NCI-H524 (cell line): ENCODE results near the gene SLC26A4.
"Not testable (repeated sequence)": the region's sequence is repeated elsewhere in the genome, so short reads cannot be mapped to it uniquely, and the experiment has no call there.

Experiments
- DNase-seq, 2 experiments: peaks; one replicate each; lab custom pipeline; 2025; lab: John Stamatoyannopoulos, UW

Gene SLC26A4

DNA sequence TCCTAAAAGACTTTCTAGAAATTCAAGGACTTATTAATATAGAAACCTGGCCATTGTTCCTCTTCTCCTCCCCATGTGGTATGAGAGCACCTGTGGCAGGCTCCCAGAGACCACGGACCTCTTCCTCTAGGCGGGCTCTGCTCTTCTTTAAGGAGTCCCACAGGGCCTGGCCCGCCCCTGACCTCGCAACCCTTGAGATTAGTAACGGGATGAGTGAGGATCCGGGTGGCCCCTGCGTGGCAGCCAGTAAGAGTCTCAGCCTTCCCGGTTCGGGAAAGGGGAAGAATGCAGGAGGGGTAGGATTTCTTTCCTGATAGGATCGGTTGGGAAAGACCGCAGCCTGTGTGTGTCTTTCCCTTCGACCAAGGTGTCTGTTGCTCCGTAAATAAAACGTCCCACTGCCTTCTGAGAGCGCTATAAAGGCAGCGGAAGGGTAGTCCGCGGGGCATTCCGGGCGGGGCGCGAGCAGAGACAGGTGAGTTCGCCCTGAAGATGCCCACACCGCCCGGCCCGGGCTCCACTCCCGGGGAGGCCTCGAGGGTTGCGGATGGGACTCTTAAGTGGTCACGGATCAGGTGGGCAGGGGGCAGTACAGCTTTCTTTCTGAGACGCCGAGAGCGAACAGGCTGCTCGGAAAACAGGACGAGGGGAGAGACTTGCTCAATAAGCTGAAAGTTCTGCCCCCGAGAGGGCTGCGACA lies at the start of gene SLC26A4:
Gene SLC26A4, plus strand, starts transcription at position 448 of the 700 bp plus-strand sequence. CDS start 814 bp downstream, outside the sequence.
- peak in 1 of 2 experiments; percentile 45 for DNase-seq

DNA sequence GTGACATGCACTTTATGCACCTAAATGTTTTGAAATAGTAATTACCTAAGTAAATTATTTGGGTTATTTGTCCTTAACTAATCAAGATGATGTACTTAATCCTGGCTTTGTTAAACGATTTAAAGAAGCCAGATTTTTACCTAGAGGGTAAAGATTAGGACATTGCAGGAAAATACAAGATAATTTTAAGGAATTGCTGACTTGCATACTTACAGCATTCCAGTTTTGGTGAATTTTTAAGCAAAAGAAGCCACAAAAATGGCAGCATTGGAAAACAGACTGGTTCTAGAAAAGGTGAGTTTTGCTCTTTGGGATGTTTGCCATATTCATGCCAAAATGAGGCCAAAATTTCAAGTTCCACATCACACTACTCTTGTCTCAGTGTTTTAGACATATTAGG lies 47.2 kb upstream of the SLC26A4 start:
- DNase-seq: no peak

DNA sequence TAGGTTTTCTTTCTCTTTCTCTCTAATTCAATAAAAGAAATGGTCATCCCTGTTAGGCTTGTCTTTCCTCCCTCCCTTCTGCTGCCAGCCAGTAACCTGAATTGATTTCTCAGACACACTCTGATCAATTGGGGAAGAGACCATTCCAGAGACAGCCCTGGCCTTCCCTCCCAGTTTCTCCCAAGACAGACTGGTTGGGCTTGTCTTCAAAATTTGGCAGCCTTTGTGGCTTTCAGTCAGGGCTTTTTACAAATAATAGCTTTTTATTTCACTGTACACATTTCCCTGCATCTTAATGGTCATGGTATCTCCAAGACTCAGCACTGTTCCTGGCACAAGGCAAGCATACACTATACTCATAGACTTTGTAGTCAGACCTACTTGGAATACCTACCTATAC lies 46.7 kb upstream of the SLC26A4 start:
- DNase-seq: no peak

DNA sequence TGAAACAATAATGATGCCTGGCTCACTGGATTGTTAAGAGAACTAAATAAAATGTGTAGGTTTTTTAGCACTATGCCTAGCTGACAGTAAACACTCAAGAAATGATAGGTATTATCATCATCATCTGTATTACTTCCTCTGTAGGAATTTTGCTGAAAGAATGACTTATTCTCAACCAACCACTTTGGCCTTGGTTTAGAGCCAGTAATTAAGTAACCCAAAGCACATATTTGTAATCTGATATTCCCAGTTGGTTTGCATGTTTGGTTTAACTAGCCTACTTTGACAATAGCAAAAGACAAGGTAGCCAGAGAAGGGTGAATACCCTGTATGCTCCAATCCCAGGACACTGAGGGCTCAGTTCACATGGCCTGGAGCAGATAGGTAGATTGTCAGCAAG lies 46.2 kb upstream of the SLC26A4 start:
- DNase-seq: no peak

DNA sequence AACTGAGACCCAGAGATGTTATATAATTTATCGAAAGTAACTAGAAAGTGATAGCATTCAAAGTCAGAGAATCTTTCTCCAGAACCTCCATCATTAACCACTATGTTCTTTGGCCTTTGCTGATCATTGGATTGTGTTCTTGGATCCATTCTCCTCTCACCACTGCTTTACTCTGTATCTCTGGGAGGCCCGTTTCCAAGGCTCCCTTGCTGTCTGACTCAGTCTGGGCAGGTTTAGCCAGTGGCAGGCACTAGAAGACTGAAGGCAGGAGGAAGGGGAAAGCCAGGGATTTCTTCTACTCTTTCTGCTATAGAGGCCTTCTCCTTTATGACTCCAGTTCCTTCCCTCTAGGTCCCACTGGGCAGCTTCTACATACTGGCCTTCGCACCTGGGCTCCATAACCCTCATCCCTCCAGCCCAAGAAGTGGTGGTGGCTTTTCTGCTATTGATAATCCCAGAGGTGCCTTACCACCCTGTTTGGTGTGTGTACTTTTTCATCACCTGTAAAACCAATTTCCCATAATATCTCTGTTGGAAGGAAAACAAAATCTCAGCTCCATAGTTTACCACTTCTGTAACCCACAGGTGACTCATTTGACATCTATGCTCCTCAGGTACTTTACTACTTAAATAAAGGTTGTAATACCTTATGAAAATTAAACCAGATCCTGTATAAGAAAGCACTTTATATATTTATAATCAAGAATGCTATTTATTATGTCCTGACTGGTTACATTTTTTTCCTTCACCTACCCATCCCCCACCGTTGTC lies 44.5 kb upstream of the SLC26A4 start:
- DNase-seq: no peak

DNA sequence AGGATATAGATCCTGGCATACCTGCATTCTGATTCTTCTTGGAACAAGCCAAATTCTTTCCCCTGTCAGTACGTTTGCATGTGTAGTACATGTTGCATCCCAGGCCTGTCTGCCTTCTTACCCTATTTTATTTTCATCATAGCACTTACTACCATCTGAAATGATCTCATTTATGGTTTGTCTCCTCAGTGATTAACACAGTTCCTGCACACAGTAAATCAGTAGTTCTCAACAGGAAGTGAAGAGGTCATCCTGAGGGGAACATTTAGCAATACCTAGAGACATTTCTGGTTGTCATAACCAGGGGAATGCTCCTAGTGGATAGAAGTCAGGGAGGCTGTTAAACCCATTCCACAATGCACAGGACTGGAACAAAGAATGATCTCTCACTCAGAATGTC lies 38.2 kb upstream of the SLC26A4 start:
- no peak for DNase-seq

DNA sequence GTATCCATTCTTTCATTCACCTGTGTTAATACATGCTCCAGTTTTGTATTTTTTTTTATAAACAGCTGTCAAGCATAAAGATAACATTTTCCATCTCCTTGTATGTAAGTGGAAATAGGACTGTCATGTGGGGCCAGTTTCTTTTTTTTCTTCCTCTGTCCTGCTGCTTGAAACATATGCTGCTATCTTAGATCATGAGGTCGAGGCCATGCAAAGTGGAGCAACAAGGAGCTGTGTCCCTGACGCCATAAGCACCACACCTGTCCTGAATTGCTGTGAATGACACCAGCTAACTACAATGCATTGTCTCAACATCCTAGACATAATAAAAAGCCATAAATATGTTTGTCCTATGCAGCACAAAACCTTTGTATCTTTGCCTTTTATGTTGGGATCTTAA lies 37.7 kb upstream of the SLC26A4 start:
- DNase-seq: no peak

DNA sequence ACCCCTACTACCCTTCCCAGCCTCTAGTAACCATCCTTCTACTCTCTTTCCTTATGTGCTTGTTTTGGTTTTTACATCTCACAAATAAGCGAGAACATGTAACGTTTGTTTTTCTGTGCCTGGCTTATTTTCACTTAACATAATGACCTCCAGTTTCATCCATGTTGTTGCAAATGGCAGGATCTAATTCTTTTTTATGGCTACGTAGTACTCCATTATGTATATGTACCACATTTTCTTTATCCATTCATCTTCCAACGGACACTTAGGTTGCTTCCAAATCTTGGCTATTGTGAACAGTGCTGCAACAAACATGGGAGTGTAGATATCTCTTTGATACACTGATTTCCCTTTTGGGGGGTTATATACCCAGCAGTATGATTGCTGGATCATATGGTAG lies 33.6 kb upstream of the SLC26A4 start:
- no peak for DNase-seq

DNA sequence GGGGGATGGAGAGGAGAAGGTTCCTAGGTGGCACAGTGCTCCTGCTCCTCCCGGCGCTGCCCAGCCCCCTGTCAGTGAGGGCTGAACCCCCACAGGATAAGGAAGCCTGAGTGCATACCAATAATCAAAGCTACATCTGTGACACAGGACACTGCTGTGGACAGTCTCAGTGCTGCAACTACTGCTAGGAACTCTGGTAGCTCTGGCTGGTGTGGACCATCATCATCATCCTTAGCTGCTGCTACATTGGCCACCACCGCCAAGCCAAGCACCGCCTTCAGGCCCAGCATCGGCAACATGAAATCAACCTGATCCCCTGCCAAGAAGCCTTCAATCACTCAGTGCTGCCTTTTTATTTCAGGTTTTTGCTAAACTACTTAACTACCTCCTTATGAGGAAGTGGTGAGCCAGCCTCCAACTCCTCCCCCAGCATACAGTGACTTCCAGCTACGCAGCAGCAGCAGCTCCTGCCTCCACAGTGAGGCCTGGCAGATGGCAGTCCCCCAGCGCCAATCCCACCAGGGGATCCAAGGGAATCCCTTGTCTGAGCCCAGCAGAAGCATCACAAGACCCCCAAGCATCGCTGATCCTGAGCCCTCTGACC lies 32.1 kb upstream of the SLC26A4 start:
- DNase-seq: no peak

DNA sequence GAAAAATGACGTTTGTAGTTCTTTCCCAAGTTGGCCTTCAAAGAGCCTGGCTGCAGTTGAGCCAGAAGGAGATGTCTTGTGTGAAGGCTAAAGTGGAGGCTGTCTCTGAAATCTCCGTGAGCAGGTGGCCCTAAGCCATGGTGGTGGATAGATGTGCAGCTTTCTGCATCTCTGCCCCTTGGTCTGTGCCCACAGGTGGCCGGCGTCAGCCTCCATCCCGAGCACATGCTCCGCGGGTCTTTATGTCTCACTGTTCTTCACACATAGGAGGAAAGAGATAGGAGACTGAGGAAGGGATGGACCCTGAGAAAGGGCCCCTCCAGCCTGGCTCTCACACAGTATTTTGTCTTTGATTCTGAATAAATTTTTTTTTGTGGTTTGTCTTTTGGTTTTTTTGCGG lies 30.3 kb upstream of the SLC26A4 start:
- no peak for DNase-seq

DNA sequence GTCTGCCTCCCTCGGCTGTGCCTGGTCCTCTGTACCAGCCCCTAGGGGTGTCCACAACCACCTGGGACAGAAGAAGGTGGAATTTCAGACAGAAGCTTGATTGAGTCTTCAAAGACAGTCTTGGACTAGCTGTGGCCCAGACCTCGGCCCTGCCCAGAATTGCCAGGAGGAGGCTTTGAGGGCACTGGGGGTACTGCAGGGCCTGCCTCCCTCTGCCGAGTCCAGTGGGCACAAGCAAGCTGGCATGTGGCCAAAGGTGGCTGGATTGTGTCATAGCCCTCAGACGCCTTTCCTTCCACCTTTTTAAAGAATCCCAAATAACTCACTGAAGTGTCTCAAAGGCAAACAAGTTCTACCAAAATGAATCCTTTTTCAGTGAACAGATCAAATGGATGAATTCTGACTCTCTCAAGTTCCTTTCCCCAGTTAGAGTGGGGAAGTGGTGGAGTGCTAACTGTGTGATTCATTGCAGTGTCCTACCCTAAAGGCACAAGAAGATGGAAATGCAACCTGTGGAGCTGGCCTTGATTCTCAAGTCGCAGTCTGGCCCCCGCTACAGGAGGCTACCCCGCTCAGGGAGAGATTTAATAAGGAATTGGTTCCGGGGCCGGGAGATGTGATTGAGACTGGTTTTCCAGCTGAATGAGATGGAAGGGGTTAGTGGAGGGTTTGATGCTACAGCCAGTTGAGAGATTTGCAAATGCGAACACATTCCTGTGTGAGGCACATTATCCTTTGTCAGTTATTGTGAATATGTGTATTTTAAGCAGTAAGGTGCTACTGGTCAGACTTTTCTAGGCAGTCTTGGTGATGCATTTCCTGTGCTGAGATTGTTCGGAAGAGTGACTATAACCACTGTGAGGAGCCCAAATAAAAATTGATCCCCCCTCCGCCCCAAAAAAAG lies 28.8 kb upstream of the SLC26A4 start:
- no peak for DNase-seq

DNA sequence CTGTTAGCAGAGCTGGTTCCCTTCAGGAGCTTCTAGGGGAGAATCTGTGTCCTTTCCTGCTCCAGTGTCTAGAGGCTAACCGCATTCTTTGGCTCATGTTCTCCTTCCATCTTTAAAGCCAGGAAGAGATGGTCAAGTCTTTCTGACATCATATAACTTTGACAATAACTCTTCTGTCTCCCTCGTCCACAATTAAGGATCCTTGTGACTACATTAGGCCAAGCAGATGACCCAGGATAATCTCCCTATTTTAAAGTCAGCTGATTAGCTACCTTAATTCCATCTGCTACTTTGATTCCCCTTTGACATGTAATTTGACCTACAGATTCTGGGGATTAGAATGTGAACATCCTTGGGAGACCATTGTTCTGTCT lies 28.1 kb upstream of the SLC26A4 start:
- peak; percentile 33 to 64 for DNase-seq

DNA sequence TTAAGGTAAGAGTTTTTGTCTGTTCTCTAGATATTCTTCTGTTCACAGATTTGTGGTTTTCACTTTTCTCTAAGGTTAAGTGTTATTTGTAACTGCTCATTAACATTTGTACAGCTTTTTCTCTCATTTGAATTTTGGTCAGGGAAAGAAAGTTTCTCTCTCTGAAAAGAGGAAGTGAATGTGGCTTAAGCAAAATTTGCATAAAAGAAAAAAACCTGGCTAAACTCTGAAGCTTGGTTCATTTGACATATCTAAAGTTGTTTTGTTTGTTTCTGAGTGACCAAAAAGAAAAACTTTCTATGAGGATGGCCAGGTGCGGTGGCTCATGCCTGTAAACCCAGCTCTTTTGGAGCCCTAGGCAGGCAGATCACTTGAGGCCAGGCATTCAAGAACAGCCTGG lies 22.0 kb upstream of the SLC26A4 start:
- no peak for DNase-seq

DNA sequence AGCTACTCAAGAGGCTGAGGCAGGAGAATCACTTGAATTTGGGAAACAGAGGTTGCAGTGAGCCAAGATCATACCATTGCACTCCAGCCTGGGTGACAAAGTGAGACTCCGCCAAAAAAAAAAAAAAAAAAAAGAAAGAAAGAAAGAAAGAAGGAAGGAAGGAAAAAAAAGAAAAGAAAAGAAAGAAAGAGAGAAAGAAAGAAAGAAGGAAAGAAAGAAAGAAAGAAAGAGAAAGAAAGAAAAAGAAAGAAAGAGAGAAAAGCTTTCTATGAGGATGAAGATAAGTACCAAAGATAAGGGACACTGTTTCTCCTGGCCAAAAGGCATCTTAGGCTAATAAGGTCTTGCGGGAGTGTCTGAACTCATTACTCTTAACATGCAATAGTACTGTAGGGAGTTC lies 21.6 kb upstream of the SLC26A4 start:
- not testable (repeated sequence) for DNase-seq

DNA sequence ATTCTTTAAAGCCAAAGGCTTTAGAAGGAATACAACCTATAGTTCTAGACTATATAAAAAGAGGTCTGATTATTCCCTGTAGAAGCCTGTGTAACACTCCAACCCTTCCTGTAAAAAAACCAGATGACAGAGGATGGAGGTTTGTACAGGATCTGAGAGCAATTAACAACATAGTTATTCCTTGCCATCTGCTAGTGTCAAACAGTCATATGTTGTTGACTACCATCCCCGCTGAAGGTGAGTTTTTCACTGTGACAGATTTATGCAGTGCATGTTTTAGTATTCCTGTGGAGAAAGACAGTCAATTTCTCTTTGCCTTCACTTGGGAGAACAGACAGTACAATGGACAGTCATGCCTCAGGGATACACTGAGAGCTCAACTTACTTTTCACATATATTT lies 19.0 kb upstream of the SLC26A4 start:
- DNase-seq: peak; percentile 14 to 73

DNA sequence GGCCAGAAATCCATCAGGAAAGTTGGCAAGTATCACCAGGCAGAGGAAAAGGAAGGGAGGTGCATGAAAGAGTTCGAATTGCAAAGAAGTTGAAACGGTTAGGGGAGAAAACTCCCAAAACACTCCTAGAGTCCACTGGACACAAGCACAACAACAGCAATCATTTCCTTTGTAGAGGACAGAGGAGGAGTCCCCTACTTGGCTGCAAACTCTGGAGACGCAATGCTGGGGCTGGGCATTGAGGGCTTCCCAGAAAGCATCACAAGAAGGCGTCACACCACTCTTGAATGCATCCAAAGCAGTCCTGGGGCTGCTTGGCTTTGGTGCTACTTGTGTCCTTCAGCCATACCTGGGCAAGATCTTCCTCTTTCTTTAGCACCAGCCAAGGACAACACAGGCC lies 18.1 kb upstream of the SLC26A4 start:
- DNase-seq: no peak

DNA sequence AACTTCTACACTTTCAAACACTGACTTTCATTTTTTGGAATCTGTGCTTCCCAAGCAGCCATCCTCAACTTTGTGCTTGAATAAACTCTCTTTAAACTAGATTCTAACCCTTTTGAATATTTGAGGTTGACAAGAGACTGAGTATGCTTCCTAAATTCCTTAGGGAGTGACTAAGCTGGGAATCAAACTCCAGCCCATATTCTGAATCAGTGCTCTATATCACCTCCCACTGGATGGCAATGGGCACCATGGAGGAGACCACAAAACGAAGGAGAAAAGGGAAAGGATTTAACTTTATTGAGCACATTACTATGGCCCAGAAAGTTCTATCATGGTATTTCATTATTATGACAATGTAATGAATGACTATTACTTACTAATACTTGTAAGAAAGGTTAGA lies 17.2 kb upstream of the SLC26A4 start:
- no peak for DNase-seq

DNA sequence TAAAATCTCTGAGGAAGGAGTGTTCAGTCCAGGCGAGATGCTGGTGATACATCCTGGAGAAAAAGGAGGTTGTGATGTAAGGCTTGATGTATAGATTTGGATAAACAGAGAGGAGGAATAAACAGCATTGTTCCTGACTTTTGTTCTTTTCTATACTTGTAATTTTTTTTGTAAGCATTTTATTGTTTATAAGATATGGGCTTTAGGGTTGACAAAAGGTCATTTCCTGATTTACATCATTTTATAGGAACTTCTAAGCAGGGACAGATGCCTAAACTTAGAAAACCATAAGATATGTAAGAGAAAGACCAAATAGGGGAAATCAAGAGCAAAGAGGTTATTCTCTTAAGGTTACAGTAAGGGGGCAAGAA lies 16.7 kb upstream of the SLC26A4 start:
- no peak for DNase-seq

DNA sequence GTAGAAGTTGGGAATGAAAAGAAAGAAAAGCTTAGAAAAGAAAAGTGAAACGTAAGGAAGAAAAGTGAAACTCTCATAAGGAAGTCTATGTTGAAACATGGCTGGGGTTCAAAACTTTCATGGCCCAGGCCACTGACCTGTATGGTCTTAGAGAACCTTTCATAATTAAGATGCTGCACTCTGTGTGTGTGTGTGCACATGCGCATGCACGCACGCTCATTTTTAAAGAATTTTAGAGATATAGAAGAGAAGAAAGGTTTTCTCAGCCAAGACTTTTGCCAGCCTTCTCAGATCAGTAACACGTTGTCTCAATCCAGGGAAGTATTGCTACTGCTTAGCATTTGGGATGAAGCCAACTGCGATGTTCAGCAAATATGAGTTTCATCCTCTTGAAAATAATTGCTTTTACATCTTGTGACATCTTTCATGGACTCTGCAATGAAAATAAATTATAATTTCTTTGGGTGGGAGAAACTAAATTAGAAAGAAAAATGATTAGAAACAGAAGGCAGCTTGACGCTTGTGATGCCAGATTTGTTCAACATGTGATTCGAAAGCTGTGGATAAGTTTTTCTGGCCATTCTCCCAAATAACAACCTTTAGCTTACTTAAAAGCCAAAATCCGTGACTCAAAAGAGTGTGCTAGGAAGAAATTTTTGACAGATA lies 16.2 kb upstream of the SLC26A4 start:
- DNase-seq: no peak

DNA sequence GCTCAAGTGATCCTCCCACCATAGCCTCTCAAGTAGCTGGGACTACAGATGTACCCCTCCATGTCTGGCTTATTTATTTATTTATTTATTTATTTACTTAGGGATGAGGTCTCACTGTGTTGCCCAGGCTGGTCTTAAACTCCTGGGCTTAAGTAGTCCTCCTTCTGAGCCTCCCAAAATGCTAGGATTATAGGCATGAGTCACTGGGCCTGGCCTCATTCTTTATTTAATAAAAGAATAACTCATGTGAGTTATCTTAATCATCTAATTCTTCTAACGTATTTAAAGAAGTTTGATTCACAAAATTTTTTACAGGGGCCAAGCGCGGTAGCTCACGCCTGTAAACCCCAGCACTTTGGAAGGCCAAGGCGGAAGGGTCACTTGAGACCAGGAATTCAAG lies 8.0 kb upstream of the SLC26A4 start:
- DNase-seq: no peak

DNA sequence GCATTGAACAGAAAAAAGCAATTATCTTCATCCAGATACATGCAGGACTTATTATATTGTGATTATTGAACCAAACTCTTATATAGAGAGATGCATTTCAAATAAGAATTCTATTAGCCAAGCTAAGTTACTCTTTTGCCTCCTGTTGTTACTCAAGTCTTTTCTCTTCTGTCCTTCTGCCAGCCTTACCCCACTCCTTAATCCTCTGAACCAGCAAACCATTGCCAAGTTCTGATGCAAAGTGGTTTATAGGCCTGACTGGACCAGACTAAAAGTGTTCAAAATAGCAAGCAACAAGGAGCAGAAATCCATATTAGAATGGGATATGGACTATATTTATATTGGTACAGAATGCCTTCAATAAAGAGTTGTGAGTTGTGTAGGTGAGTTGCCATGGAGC lies 2.2 kb upstream of the SLC26A4 start:
- no peak for DNase-seq

DNA sequence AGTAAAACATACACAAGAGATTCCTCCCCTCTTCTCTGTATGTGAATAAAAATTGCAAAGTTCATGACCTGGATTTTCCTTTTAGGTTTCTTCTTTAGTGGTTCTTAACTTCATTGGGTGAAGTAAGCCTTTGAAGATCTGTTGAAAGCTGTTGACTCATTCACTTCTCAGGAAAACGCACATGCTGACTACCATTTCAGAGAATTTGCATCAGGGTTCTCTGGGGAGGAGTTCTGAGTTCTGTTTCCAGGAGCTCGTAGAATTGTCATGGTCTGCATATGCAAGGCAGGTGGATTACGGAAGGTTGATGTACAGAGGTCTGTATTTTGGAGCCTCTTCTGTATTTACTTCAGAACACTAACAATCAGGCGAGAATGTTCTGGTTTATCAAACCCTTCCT lies 962 bp upstream of the SLC26A4 start:
- no peak for DNase-seq
